ENCODE data around the gene MAFF. TPM values are rescaled to one million over a fixed set of nuclear protein-coding genes. Genes with fewer than 3 reads are reported as not detected.

MAFF gene
- total RNA-seq, 1 experiment from 2014 or later = 4.6 TPM

- TF ChIP-seq AR (CRISPR knock-in tag; IDR thresholded peaks at IDR 0.05) = no peak
- TF ChIP-seq CREM (CRISPR knock-in tag; IDR thresholded peaks at IDR 0.05) = no peak
- TF ChIP-seq ZNF263 (CRISPR knock-in tag; IDR thresholded peaks at IDR 0.05; ENCODE audit: low read depth) = no peak
- TF ChIP-seq IRF2 (CRISPR knock-in tag; IDR thresholded peaks at IDR 0.05; ENCODE audit: borderline replicate concordance, low read depth) = no peak
- no peak for TF ChIP-seq HMGXB4 (CRISPR knock-in tag; IDR thresholded peaks at IDR 0.05)
These were observed 27.2 kb upstream of the MAFF start (continued) for GRCh38 chr22:38174626-38175025.

GRCh38 chr22:38175206-38176118 lies 26.3 kb upstream of the MAFF start:
- DNase-seq (ENCODE audit: low spot score) = no peak
- no peaks in the 10 kb centered on the region for H3K27me3 Mint-ChIP-seq (ENCODE audit: low read depth)
- ATAC-seq = no peak
- ChIA-PET CTCF (interaction anchor here (0.6 to 5.3 kb wide), 3 partner anchors 61 to 78 kb away, joined by 3 to 23 read pairs (median 5); no protein-coding TSS in a partner anchor), POLR2A (no interaction called here)
- H3K27ac Mint-ChIP-seq = no peak overlapping the region
- H3K4me3 Mint-ChIP-seq = no peak overlapping the region
- TF ChIP-seq ZNF219 (CRISPR knock-in tag; IDR thresholded peaks at IDR 0.05; ENCODE audit: borderline replicate concordance) (no peak), FOXP1 (CRISPR knock-in tag; IDR thresholded peaks at IDR 0.05; ENCODE audit: borderline replicate concordance) (no peak), NFATC4 (CRISPR knock-in tag; IDR thresholded peaks at IDR 0.05) (no peak), GABPB1 (CRISPR knock-in tag; IDR thresholded peaks at IDR 0.05) (no peak), PRRX2 (CRISPR knock-in tag; IDR thresholded peaks at IDR 0.05) (no peak), MAX (CRISPR knock-in tag; IDR thresholded peaks at IDR 0.05) (no peak), HMGA2 (CRISPR knock-in tag; IDR thresholded peaks at IDR 0.05) (no peak), SMAD4 (CRISPR knock-in tag; IDR thresholded peaks at IDR 0.05) (no peak), HMGXB4 (CRISPR knock-in tag; IDR thresholded peaks at IDR 0.05) (no peak), USF2 (CRISPR knock-in tag; IDR thresholded peaks at IDR 0.05) (no peak), CDX4 (CRISPR knock-in tag; IDR thresholded peaks at IDR 0.05; ENCODE audit: borderline replicate concordance) (no peak)
- no peaks in the 10 kb centered on the region for H3K36me3 Mint-ChIP-seq
- H3K9me3 Mint-ChIP-seq = no peaks in the 10 kb centered on the region
- H3K4me1 Mint-ChIP-seq = peaks cover 22% of the 10 kb centered on the region
